ENCODE measurements around the gene CFL1. TPM values are rescaled to one million over a fixed set of nuclear protein-coding genes. Genes with fewer than 3 reads are reported as not detected.

CFL1 gene
- total and polyA plus RNA-seq, 2 of the 8 experiments (the other 6 are each of a cell fraction or from before 2014, with no cell fraction given) = 1,252 to 1,365 TPM

- no peak for TF ChIP-seq USF2 (IDR thresholded peaks at IDR 0.05; ENCODE audit: low read length)
- no peak for TF ChIP-seq FOSL1 (IDR thresholded peaks at IDR 0.05; ENCODE audit: insufficient read depth, low read depth, low read length)
- TF ChIP-seq EP300 (IDR thresholded peaks at IDR 0.05; ENCODE audit: borderline replicate concordance in 1 of 2, low read depth in 2 of 2, low read length in 2 of 2) = no peak
- TF ChIP-seq KDM5A (IDR thresholded peaks at IDR 0.05; ENCODE audit: low read length) = no peak
- no peak for TF ChIP-seq EZH2 (IDR thresholded peaks at IDR 0.05; ENCODE audit: low read depth, low read length, severe bottlenecking)
- no peak for TF ChIP-seq RBBP5 (IDR thresholded peaks at IDR 0.05; ENCODE audit: borderline replicate concordance, low read depth, low read length)
Observed at GRCh38 chr11:65849771-65850216, 8.2 kb downstream of the CFL1 start (continued).

Measured in H1 (cell line).